ENCODE measurements around the gene SMC3.

SMC3 gene

GRCh38 chr10:110558041-110558440 is 9.5 kb upstream of the SMC3 start:
- no peak for TF ChIP-seq POLR2A (IDR thresholded peaks at IDR 0.05; ENCODE audit: low read length)
- no peak for TF ChIP-seq GATA1 (IDR thresholded peaks at IDR 0.05; ENCODE audit: low read depth, low read length)
- no peak for DNase-seq

GRCh38 chr10:110560012-110560411 is 7.5 kb upstream of the SMC3 start:
- no peak for TF ChIP-seq GATA1 (IDR thresholded peaks at IDR 0.05; ENCODE audit: low read depth, low read length)
- DNase-seq: no peak

- no peak for DNase-seq
- TF ChIP-seq GATA1 (IDR thresholded peaks at IDR 0.05; ENCODE audit: low read depth, low read length) (no peak), POLR2A (IDR thresholded peaks at IDR 0.05; ENCODE audit: low read length) (no peak)
These were observed 6.2 kb upstream of the SMC3 start for GRCh38 chr10:110561292-110561691.

GRCh38 chr10:110562348-110562747 is 5.1 kb upstream of the SMC3 start:
- TF ChIP-seq POLR2A (IDR thresholded peaks at IDR 0.05; ENCODE audit: low read length) (no peak), GATA1 (IDR thresholded peaks at IDR 0.05; ENCODE audit: low read depth, low read length) (no peak)

GRCh38 chr10:110563132-110563531 is 4.4 kb upstream of the SMC3 start:
- no peak for DNase-seq
- TF ChIP-seq GATA1 (IDR thresholded peaks at IDR 0.05; ENCODE audit: low read depth, low read length) (no peak), POLR2A (IDR thresholded peaks at IDR 0.05; ENCODE audit: low read length) (no peak)

More at GRCh38 chr10:110562348-110562747, 5.1 kb upstream of the SMC3 start:
- peak in 1 of 2 experiments; percentile 44 for DNase-seq

GRCh38 chr10:110566472-110567200 is 859 bp upstream of the SMC3 start:
- TF ChIP-seq POLR2A (IDR thresholded peaks at IDR 0.05; ENCODE audit: low read length) (no peak), GATA1 (IDR thresholded peaks at IDR 0.05; ENCODE audit: low read depth, low read length) (no peak)
- peak; percentile 42 for DNase-seq

- no peak for TF ChIP-seq POLR2A (IDR thresholded peaks at IDR 0.05; ENCODE audit: low read length)
- TF ChIP-seq GATA1 (IDR thresholded peaks at IDR 0.05; ENCODE audit: low read depth, low read length): no peak
- peak; percentile 80 to 86 for DNase-seq
These were observed 700 bp downstream of the SMC3 start for GRCh38 chr10:110568055-110568735.

GRCh38 chr10:110569122-110569521 is 1.6 kb downstream of the SMC3 start:
- TF ChIP-seq POLR2A (IDR thresholded peaks at IDR 0.05; ENCODE audit: low read length): no peak
- no peak for TF ChIP-seq GATA1 (IDR thresholded peaks at IDR 0.05; ENCODE audit: low read depth, low read length)
- peak in 1 of 2 experiments; percentile 22 for DNase-seq

- peak; percentile 13 to 35 for DNase-seq
- no peak for TF ChIP-seq GATA1 (IDR thresholded peaks at IDR 0.05; ENCODE audit: low read depth, low read length)
- TF ChIP-seq POLR2A (IDR thresholded peaks at IDR 0.05; ENCODE audit: low read length): no peak
These were observed 2.2 kb downstream of the SMC3 start for GRCh38 chr10:110569736-110570135.

- no peak for TF ChIP-seq GATA1 (IDR thresholded peaks at IDR 0.05; ENCODE audit: low read depth, low read length)
- no peak for TF ChIP-seq POLR2A (IDR thresholded peaks at IDR 0.05; ENCODE audit: low read length)
- DNase-seq: no peak
These were observed 3.7 kb downstream of the SMC3 start for GRCh38 chr10:110571093-110571743.

GRCh38 chr10:110572862-110573261 is 5.4 kb downstream of the SMC3 start:
- TF ChIP-seq GATA1 (IDR thresholded peaks at IDR 0.05; ENCODE audit: low read depth, low read length) (no peak), POLR2A (IDR thresholded peaks at IDR 0.05; ENCODE audit: low read length) (no peak)
- no peak for DNase-seq

- TF ChIP-seq POLR2A (IDR thresholded peaks at IDR 0.05; ENCODE audit: low read length): no peak
- no peak for DNase-seq
These were observed 6.9 kb downstream of the SMC3 start for GRCh38 chr10:110574420-110574819.

GRCh38 chr10:110576220-110576619 is 8.7 kb downstream of the SMC3 start:
- TF ChIP-seq GATA1 (IDR thresholded peaks at IDR 0.05; ENCODE audit: low read depth, low read length) (no peak), POLR2A (IDR thresholded peaks at IDR 0.05; ENCODE audit: low read length) (no peak)
- DNase-seq: peak in 1 of 2 experiments; percentile 10

- DNase-seq: no peak
- no peak for TF ChIP-seq GATA1 (IDR thresholded peaks at IDR 0.05; ENCODE audit: low read depth, low read length)
- no peak for TF ChIP-seq POLR2A (IDR thresholded peaks at IDR 0.05; ENCODE audit: low read length)
These were observed 9.6 kb downstream of the SMC3 start for GRCh38 chr10:110577056-110577455.

Measured in erythroblast (primary cell).